WTC11 (cell line): ENCODE results near the gene FBXO40. TPM values are rescaled to one million over a fixed set of nuclear protein-coding genes. Genes with fewer than 3 reads are reported as not detected.

Source experiments
- ATAC-seq: fragments of 200-7000 bp; cut with Tn5 transposase; 2 replicates; pipeline ENCODE4 v1.10.0; 2021; ENCODE audit warnings: mild to moderate bottlenecking, moderate library complexity
- CTCF ChIA-PET: fragments of 300-600 bp; sonication (Branson Sonifier 250); formaldehyde crosslinking; loops from one replicate; lab custom pipeline; 2021; ENCODE audit warnings: antibody characterized with exemption; lab: Charles Lee
- POLR2A ChIA-PET: fragments of 350-600 bp; sonication (Branson Sonifier 250); formaldehyde crosslinking; loops from one replicate; lab custom pipeline; 2021; ENCODE audit warnings: antibody characterized with exemption; lab: Charles Lee
- DNase-seq: peaks from one replicate; pipeline ENCODE4 v3.0.0; 2021; ENCODE audit warnings: low spot score
- H3K27ac Mint-ChIP-seq: 2 replicates; pipeline ENCODE4 v1.8.0; 2021; ENCODE audit warnings: mixed read lengths
- H3K27me3 Mint-ChIP-seq: 2 replicates; pipeline ENCODE4 v1.8.0; 2021; ENCODE audit warnings: low read depth, mild to moderate bottlenecking, moderate library complexity, mixed read lengths
- H3K36me3 Mint-ChIP-seq: 2 replicates; pipeline ENCODE4 v1.8.0; 2021; ENCODE audit warnings: mixed read lengths
- H3K4me1 Mint-ChIP-seq: 2 replicates; pipeline ENCODE4 v1.8.0; 2022; ENCODE audit warnings: mixed read lengths
- H3K4me3 Mint-ChIP-seq: 2 replicates; pipeline ENCODE4 v1.8.0; 2021; ENCODE audit warnings: mild to moderate bottlenecking, moderate library complexity, mixed read lengths
- H3K9me3 Mint-ChIP-seq: 2 replicates; pipeline ENCODE4 v1.8.0; 2021; ENCODE audit warnings: mixed read lengths
- ATF1 ChIP-seq: sonication (generic); formaldehyde crosslinking; IDR thresholded peaks from 2 replicates; pipeline ENCODE4 v1.8.1; 2023; ENCODE audit warnings: mild to moderate bottlenecking, moderate library complexity, missing genetic modification reagents
- ATF6 ChIP-seq: sonication (generic); formaldehyde crosslinking; IDR thresholded peaks from 2 replicates; pipeline ENCODE4 v1.8.1; 2023; ENCODE audit warnings: mild to moderate bottlenecking, missing genetic modification reagents
- ESRRA ChIP-seq: sonication (generic); formaldehyde crosslinking; IDR thresholded peaks from 2 replicates; pipeline ENCODE4 v1.8.1; 2022; ENCODE audit warnings: mild to moderate bottlenecking, missing genetic modification reagents, borderline replicate concordance
- GTF2I ChIP-seq: fragments of 250-450 bp; sonication (Bioruptor Pico); conservative IDR thresholded peaks from 2 replicates; pipeline ENCODE4 v1.4.0; 2021; ENCODE audit warnings: mild to moderate bottlenecking
- MYBL2 ChIP-seq: sonication (generic); formaldehyde crosslinking; IDR thresholded peaks from 2 replicates; pipeline ENCODE4 v1.8.1; 2023; ENCODE audit warnings: mild to moderate bottlenecking, moderate library complexity, missing genetic modification reagents
- NFATC4 ChIP-seq: fragments of 250-450 bp; sonication (Bioruptor Pico); IDR thresholded peaks from 2 replicates; pipeline ENCODE4 v1.9.0; 2021; ENCODE audit warnings: mild to moderate bottlenecking
- NFYB ChIP-seq: sonication (generic); formaldehyde crosslinking; conservative IDR thresholded peaks from 2 replicates; pipeline ENCODE4 v1.8.0; 2022; ENCODE audit warnings: low read depth, missing genetic modification reagents
- OVOL2 ChIP-seq: fragments of 250-450 bp; sonication (Bioruptor Pico); IDR thresholded peaks from 2 replicates; pipeline ENCODE4 v1.9.0; 2021; ENCODE audit warnings: mild to moderate bottlenecking, borderline replicate concordance
- SMAD3 ChIP-seq: sonication (generic); formaldehyde crosslinking; IDR thresholded peaks from 2 replicates; pipeline ENCODE4 v1.8.0; 2022; ENCODE audit warnings: missing genetic modification reagents, mild to moderate bottlenecking, borderline replicate concordance
- SP1 ChIP-seq: sonication (generic); formaldehyde crosslinking; conservative IDR thresholded peaks from 2 replicates; pipeline ENCODE4 v1.8.1; 2022; ENCODE audit warnings: missing genetic modification reagents
- USF2 ChIP-seq: sonication (generic); formaldehyde crosslinking; IDR thresholded peaks from 2 replicates; pipeline ENCODE4 v1.8.1; 2023; ENCODE audit warnings: mild to moderate bottlenecking, missing genetic modification reagents, moderate library complexity
- ZNF121 ChIP-seq: sonication (generic); formaldehyde crosslinking; IDR thresholded peaks from 2 replicates; pipeline ENCODE4 v1.8.0; 2023; ENCODE audit warnings: missing genetic modification reagents
- ZNF317 ChIP-seq: sonication (generic); formaldehyde crosslinking; IDR thresholded peaks from 2 replicates; pipeline ENCODE4 v1.8.1; 2023; ENCODE audit warnings: low read depth, mild to moderate bottlenecking, moderate library complexity, missing genetic modification reagents, borderline replicate concordance
- ZNF512 ChIP-seq: sonication (generic); formaldehyde crosslinking; IDR thresholded peaks from 2 replicates; pipeline ENCODE4 v1.8.1; 2022; ENCODE audit warnings: missing genetic modification reagents, borderline replicate concordance
- total RNA-seq: library from RNA; stranded (reverse); gene quantifications from 3 replicates; pipeline ENCODE4 v1.2.3, GENCODE V29; 2021
- TF ChIP-seq, protein P1 (sequence below): sonication (generic); formaldehyde crosslinking; IDR thresholded peaks from 2 replicates; pipeline ENCODE4 v1.8.0; 2022; ENCODE audit warnings: mild to moderate bottlenecking, missing genetic modification reagents
- TF ChIP-seq, protein P2 (sequence below): sonication (generic); formaldehyde crosslinking; IDR thresholded peaks from 2 replicates; pipeline ENCODE4 v1.8.0; 2022; ENCODE audit warnings: missing genetic modification reagents

The FBXO40 gene
- total RNA-seq, 1 experiment from 2014 or later: 0.04 TPM

- no peak for TF ChIP-seq SMAD3 (CRISPR knock-in tag)
- TF ChIP-seq, protein P1, sequence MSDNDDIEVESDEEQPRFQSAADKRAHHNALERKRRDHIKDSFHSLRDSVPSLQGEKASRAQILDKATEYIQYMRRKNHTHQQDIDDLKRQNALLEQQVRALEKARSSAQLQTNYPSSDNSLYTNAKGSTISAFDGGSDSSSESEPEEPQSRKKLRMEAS (CRISPR knock-in tag): no peak
These were observed 58.5 kb downstream of the FBXO40 start (continued) for GRCh38 chr3:121651684-121652083.

DNA sequence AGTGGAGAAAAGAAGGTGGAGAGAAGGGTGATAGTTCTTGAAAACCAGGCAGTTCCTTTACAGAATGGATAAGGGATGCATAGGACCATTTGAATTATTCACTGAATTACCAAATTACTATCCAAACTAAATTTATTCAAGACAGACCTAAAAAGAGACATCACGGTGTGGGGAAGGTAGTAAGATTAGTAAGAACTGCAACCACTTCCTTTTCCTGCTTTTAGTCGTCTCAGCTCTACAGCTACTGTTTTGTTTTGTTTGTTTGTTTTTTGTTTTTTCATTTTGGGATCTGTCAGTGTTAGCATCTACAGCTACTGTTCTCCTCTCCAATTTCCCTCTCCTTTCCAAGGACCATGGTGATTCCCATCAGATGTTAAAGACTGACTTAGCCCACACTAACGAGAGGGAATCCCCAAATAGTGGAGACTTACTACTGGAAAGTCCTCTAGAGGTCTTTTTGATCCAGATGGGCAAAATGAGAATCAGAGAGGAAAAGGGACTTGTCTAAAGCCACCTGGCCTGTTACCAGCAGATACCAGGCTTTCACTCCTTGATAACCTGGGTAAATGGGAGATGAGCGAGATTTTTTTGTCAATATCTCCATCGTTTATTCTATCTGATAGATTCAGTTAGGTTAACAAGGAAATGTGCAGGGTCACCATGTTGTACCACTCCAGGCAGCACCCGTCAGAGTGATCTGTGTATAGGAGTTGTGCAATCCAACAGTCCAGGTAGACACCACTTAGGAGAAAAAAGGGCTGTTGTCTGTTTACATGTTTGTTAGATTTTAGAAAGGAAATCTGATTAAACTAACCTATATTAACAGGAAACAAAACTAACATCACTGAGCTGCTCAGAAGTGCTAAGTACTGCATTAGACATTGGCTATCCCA is 61.6 kb downstream of the FBXO40 start:
- ChIA-PET CTCF (no interaction called here), POLR2A (no interaction called here)
- no peaks in the 10 kb centered on the region for H3K9me3 Mint-ChIP-seq
- no peak overlapping the region for H3K4me3 Mint-ChIP-seq
- no peak overlapping the region for H3K27ac Mint-ChIP-seq
- ATAC-seq (no peak), DNase-seq (no peak)
- H3K36me3 Mint-ChIP-seq: no peaks in the 10 kb centered on the region
- H3K27me3 Mint-ChIP-seq: no peaks in the 10 kb centered on the region
- no peaks in the 10 kb centered on the region for H3K4me1 Mint-ChIP-seq
- TF ChIP-seq ATF1 (CRISPR knock-in tag) (no peak), ESRRA (CRISPR knock-in tag) (no peak), NFYB (no peak), ZNF317 (no peak), ZNF512 (no peak), USF2 (CRISPR knock-in tag) (no peak), SP1 (CRISPR knock-in tag) (no peak), OVOL2 (CRISPR knock-in tag) (no peak), MYBL2 (CRISPR knock-in tag) (no peak), NFATC4 (CRISPR knock-in tag) (no peak)
- TF ChIP-seq, protein P1 (CRISPR knock-in tag): no peak
- TF ChIP-seq, protein P2, sequence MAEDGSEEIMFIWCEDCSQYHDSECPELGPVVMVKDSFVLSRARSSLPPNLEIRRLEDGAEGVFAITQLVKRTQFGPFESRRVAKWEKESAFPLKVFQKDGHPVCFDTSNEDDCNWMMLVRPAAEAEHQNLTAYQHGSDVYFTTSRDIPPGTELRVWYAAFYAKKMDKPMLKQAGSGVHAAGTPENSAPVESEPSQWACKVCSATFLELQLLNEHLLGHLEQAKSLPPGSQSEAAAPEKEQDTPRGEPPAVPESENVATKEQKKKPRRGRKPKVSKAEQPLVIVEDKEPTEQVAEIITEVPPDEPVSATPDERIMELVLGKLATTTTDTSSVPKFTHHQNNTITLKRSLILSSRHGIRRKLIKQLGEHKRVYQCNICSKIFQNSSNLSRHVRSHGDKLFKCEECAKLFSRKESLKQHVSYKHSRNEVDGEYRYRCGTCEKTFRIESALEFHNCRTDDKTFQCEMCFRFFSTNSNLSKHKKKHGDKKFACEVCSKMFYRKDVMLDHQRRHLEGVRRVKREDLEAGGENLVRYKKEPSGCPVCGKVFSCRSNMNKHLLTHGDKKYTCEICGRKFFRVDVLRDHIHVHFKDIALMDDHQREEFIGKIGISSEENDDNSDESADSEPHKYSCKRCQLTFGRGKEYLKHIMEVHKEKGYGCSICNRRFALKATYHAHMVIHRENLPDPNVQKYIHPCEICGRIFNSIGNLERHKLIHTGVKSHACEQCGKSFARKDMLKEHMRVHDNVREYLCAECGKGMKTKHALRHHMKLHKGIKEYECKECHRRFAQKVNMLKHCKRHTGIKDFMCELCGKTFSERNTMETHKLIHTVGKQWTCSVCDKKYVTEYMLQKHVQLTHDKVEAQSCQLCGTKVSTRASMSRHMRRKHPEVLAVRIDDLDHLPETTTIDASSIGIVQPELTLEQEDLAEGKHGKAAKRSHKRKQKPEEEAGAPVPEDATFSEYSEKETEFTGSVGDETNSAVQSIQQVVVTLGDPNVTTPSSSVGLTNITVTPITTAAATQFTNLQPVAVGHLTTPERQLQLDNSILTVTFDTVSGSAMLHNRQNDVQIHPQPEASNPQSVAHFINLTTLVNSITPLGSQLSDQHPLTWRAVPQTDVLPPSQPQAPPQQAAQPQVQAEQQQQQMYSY: no peak

DNA sequence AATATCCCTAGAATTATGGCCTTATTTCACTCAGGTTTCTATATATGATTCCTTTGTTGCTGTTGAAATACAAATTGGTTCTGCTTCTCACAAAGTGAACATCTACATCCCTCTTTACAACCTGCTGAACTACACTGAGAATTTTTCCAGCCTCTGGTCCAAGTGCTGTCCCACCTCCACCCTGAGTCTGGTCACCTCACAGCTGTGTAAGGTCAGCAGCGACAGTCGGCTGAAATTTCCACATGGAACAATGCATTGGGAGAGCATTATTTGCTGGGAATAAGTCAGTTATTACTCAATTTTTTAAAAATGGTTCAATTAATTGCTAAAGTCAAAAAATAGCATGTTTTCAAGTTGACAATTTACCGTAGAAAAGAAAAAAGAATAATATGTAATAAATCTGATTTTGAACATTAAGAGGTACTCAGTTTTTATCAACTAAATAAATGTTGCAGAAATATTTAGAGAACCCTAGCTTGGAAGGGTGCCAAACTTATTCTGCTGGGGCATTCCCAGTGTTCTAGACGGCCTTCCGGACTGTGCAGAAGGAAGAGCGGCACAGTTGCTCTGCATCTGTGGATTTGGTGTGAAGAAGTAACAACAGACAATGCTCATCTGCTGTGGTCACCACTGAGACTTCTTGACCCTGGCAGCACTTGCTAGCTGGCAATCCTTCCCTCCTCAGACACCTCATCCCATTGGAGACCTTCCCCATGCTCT is 65.7 kb downstream of the FBXO40 start:
- H3K36me3 Mint-ChIP-seq: peaks cover 6% of the 10 kb centered on the region
- H3K9me3 Mint-ChIP-seq: no peaks in the 10 kb centered on the region
- CTCF ChIA-PET: no interaction called here
- POLR2A ChIA-PET: no interaction called here
- TF ChIP-seq ZNF121 (CRISPR knock-in tag) (no peak), ATF6 (CRISPR knock-in tag) (no peak), GTF2I (CRISPR knock-in tag) (no peak)
- TF ChIP-seq, all 79 proteins: peak for 0
- no peak overlapping the region for H3K27ac Mint-ChIP-seq
- no peak overlapping the region for H3K4me3 Mint-ChIP-seq
- no peak for ATAC-seq
- H3K4me1 Mint-ChIP-seq: peaks cover 21% of the 10 kb centered on the region
- no peaks in the 10 kb centered on the region for H3K27me3 Mint-ChIP-seq
- DNase-seq: no peak
